Measurements from ENCODE around the gene ARMC5.
A peak's percentile ranks its signal among the peaks of the same experiment; 100 is the strongest.

DNA sequence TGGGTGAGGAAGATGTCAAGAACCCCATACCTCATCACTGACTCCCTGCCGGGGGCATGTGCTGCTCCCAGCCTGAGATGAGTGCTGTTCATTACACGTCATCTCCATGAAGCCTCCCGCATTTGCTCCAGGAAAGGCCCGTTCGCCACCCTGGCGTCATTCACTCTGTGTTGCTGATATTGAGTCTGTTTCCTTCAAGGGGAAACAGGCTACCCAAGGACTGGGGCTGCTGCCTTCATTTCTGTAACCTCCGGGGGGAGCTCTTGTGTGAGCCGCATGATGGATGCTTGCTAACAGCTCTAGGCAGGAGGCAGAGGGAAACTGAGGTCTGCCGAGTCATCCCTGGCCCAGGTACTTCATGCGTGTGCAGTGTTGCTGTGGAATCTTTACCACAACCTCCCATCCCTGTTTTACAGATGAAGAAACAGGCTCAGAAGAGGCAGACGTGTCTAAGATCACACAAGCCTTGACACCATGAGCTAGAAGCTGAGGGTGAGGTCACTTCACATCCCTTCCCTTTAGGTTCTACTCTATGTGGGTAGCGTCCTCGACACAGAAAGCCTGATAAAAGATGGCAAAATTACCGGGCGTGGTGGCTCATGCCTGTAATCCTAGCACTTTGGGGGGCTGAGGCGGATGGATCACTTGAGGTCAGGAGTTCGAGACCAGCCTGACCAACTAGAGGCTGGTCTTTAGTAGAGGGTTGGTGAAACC is 3.5 kb upstream of the ARMC5 start:
- TF ChIP-seq, protein P1, sequence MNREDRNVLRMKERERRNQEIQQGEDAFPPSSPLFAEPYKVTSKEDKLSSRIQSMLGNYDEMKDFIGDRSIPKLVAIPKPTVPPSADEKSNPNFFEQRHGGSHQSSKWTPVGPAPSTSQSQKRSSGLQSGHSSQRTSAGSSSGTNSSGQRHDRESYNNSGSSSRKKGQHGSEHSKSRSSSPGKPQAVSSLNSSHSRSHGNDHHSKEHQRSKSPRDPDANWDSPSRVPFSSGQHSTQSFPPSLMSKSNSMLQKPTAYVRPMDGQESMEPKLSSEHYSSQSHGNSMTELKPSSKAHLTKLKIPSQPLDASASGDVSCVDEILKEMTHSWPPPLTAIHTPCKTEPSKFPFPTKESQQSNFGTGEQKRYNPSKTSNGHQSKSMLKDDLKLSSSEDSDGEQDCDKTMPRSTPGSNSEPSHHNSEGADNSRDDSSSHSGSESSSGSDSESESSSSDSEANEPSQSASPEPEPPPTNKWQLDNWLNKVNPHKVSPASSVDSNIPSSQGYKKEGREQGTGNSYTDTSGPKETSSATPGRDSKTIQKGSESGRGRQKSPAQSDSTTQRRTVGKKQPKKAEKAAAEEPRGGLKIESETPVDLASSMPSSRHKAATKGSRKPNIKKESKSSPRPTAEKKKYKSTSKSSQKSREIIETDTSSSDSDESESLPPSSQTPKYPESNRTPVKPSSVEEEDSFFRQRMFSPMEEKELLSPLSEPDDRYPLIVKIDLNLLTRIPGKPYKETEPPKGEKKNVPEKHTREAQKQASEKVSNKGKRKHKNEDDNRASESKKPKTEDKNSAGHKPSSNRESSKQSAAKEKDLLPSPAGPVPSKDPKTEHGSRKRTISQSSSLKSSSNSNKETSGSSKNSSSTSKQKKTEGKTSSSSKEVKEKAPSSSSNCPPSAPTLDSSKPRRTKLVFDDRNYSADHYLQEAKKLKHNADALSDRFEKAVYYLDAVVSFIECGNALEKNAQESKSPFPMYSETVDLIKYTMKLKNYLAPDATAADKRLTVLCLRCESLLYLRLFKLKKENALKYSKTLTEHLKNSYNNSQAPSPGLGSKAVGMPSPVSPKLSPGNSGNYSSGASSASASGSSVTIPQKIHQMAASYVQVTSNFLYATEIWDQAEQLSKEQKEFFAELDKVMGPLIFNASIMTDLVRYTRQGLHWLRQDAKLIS (CRISPR knock-in tag; IDR thresholded peaks at IDR 0.05; ENCODE audit: borderline replicate concordance) = no peak
- TF ChIP-seq, protein P2, sequence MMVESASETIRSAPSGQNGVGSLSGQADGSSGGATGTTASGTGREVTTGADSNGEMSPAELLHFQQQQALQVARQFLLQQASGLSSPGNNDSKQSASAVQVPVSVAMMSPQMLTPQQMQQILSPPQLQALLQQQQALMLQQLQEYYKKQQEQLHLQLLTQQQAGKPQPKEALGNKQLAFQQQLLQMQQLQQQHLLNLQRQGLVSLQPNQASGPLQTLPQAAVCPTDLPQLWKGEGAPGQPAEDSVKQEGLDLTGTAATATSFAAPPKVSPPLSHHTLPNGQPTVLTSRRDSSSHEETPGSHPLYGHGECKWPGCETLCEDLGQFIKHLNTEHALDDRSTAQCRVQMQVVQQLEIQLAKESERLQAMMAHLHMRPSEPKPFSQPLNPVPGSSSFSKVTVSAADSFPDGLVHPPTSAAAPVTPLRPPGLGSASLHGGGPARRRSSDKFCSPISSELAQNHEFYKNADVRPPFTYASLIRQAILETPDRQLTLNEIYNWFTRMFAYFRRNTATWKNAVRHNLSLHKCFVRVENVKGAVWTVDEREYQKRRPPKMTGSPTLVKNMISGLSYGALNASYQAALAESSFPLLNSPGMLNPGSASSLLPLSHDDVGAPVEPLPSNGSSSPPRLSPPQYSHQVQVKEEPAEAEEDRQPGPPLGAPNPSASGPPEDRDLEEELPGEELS (CRISPR knock-in tag; IDR thresholded peaks at IDR 0.05) = no peak
- TF ChIP-seq, protein P3, sequence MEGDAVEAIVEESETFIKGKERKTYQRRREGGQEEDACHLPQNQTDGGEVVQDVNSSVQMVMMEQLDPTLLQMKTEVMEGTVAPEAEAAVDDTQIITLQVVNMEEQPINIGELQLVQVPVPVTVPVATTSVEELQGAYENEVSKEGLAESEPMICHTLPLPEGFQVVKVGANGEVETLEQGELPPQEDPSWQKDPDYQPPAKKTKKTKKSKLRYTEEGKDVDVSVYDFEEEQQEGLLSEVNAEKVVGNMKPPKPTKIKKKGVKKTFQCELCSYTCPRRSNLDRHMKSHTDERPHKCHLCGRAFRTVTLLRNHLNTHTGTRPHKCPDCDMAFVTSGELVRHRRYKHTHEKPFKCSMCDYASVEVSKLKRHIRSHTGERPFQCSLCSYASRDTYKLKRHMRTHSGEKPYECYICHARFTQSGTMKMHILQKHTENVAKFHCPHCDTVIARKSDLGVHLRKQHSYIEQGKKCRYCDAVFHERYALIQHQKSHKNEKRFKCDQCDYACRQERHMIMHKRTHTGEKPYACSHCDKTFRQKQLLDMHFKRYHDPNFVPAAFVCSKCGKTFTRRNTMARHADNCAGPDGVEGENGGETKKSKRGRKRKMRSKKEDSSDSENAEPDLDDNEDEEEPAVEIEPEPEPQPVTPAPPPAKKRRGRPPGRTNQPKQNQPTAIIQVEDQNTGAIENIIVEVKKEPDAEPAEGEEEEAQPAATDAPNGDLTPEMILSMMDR (IDR thresholded peaks at IDR 0.05) = 0 out of 2 replicates have a peak, but pooled peaks have one; percentile 33
- no peak for TF ChIP-seq CREB1 (CRISPR knock-in tag; IDR thresholded peaks at IDR 0.05)
- TF ChIP-seq, protein P4, sequence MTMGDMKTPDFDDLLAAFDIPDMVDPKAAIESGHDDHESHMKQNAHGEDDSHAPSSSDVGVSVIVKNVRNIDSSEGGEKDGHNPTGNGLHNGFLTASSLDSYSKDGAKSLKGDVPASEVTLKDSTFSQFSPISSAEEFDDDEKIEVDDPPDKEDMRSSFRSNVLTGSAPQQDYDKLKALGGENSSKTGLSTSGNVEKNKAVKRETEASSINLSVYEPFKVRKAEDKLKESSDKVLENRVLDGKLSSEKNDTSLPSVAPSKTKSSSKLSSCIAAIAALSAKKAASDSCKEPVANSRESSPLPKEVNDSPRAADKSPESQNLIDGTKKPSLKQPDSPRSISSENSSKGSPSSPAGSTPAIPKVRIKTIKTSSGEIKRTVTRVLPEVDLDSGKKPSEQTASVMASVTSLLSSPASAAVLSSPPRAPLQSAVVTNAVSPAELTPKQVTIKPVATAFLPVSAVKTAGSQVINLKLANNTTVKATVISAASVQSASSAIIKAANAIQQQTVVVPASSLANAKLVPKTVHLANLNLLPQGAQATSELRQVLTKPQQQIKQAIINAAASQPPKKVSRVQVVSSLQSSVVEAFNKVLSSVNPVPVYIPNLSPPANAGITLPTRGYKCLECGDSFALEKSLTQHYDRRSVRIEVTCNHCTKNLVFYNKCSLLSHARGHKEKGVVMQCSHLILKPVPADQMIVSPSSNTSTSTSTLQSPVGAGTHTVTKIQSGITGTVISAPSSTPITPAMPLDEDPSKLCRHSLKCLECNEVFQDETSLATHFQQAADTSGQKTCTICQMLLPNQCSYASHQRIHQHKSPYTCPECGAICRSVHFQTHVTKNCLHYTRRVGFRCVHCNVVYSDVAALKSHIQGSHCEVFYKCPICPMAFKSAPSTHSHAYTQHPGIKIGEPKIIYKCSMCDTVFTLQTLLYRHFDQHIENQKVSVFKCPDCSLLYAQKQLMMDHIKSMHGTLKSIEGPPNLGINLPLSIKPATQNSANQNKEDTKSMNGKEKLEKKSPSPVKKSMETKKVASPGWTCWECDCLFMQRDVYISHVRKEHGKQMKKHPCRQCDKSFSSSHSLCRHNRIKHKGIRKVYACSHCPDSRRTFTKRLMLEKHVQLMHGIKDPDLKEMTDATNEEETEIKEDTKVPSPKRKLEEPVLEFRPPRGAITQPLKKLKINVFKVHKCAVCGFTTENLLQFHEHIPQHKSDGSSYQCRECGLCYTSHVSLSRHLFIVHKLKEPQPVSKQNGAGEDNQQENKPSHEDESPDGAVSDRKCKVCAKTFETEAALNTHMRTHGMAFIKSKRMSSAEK (CRISPR knock-in tag; IDR thresholded peaks at IDR 0.05; ENCODE audit: borderline replicate concordance) = peak; percentile 82; the same call in 1 of the 2 replicates
